Breast epithelium (tissue), 3 donors: Measurements from ENCODE around the gene PANX3.

ENCODE experiments used
- CTCF ChIP-seq, 3 donors: fragments of 450-650 bp; IDR thresholded peaks; one replicate each; pipeline ENCODE4 v1.5.1; 2016 to 2017; ENCODE audit warnings: antibody characterized with exemption in 3 of 3, mild to moderate bottlenecking in 3 of 3, moderate library complexity in 3 of 3
- POLR2A ChIP-seq: fragments of 450-650 bp; IDR thresholded peaks from one replicate; pipeline ENCODE4 v1.6.1; 2016; ENCODE audit warnings: antibody characterized with exemption, mild to moderate bottlenecking, moderate library complexity
- POLR2AphosphoS5 ChIP-seq, 3 donors: sonication (generic); formaldehyde crosslinking; IDR thresholded peaks; one replicate each; pipeline ENCODE4 v1.6.1; 2017; ENCODE audit warnings: antibody characterized with exemption in 3 of 3

- TF ChIP-seq POLR2AphosphoS5 (IDR thresholded peaks at IDR 0.05) (no peak), CTCF (IDR thresholded peaks at IDR 0.05) (no peak), POLR2A (no peak)
These were observed 29.4 kb downstream of the PANX3 start for GRCh38 chr11:124640666-124641065.
